GM12878 (cell line): ENCODE results near the gene SLC22A6. TPM values are rescaled to one million over a fixed set of nuclear protein-coding genes. Genes with fewer than 3 reads are reported as not detected.
"Not testable (repeated sequence)": the region's sequence is repeated elsewhere in the genome, so short reads cannot be mapped to it uniquely, and the experiment has no call there.

Experiments used
- ATAC-seq: fragments of 200-7000 bp; cut with Tn5 transposase; 3 replicates; pipeline ENCODE4 v1.9.1; 2020; ENCODE audit warnings: mild to moderate bottlenecking, moderate library complexity
- BruUV-seq: library from RNA; stranded (reverse); fragments of 400-500 nt; replicated peaks from 2 replicates; lab custom pipeline; 2021; lab: Mats Ljungman, UMichigan
- CTCF ChIA-PET: fragments of 300-600 bp; sonication (Branson Sonifier 250); formaldehyde crosslinking; extraction: SDS; loops from one replicate; lab custom pipeline; 2021; ENCODE audit warnings: inconsistent platforms; lab: Yijun Ruan, JAX
- POLR2A ChIA-PET: fragments of 350-600 bp; formaldehyde crosslinking; extraction: SDS; loops from one replicate; lab custom pipeline; 2021; ENCODE audit warnings: inconsistent platforms; lab: Charles Lee
- RAD21 ChIA-PET: fragments of 300-600 bp; sonication (Branson Sonifier 250); formaldehyde crosslinking; loops from one replicate; lab custom pipeline; 2023; ENCODE audit warnings: antibody characterized with exemption; ENCODE audit not compliant: unreplicated experiment; lab: Charles Lee
- SMC1A ChIA-PET: fragments of 300-600 bp; sonication (Branson Sonifier 250); formaldehyde crosslinking; loops from one replicate; lab custom pipeline; 2023; ENCODE audit not compliant: unreplicated experiment, uncharacterized antibody; lab: Charles Lee
- DNase-seq: peaks from one replicate; pipeline ENCODE4 v3.0.0-alpha.2; 2011; ENCODE audit warnings: low read depth, low spot score
- FAIRE-seq: peaks from 3 replicates; lab custom pipeline; 2011; peaks lifted over from hg19 to GRCh38; lab: Jason Lieb, UNC
- H2AFZ ChIP-seq: 2 replicates; pipeline ENCODE4 v1.6.0; 2011; ENCODE audit warnings: low read depth, low read length, control low read depth; ENCODE audit not compliant: control insufficient read depth
- H3K27ac ChIP-seq: 2 replicates; pipeline ENCODE4 v1.5.1; 2011; ENCODE audit warnings: control low read depth; ENCODE audit not compliant: control insufficient read depth, insufficient read depth
- H3K27me3 ChIP-seq, 2 experiments: replicated peaks in 1 of 2; 2 replicates each; pipeline versions ENCODE4 v1.6.0 to v1.6.1; 2011; ENCODE audit warnings: low read length in 1 of 2; ENCODE audit not compliant: control insufficient read depth in 2 of 2, insufficient read depth in 2 of 2
- H3K36me3 ChIP-seq, 2 experiments: 2 replicates each; pipeline ENCODE4 v1.5.1; 2011; ENCODE audit warnings: low read length in 1 of 2; ENCODE audit not compliant: control insufficient read depth in 2 of 2, insufficient read depth in 2 of 2
- H3K4me1 ChIP-seq: 2 replicates; pipeline ENCODE4 v1.6.1; 2011; ENCODE audit warnings: mild to moderate bottlenecking, low read length, moderate library complexity, mixed read lengths; ENCODE audit not compliant: control insufficient read depth, insufficient read depth
- H3K4me2 ChIP-seq: 2 replicates; pipeline ENCODE4 v1.6.0; 2011; ENCODE audit warnings: control low read depth; ENCODE audit not compliant: control insufficient read depth, insufficient read depth
- H3K4me3 ChIP-seq: fragments of 200-600 bp; sonication (generic); 2 replicates; pipeline ENCODE4 v1.5.1; 2016
- H3K79me2 ChIP-seq: 2 replicates; pipeline ENCODE4 v1.6.0; 2011; ENCODE audit warnings: low read length; ENCODE audit not compliant: control insufficient read depth, insufficient read depth
- H3K9ac ChIP-seq: 2 replicates; pipeline ENCODE4 v1.8.0; 2011; ENCODE audit warnings: low read length, control low read depth, mixed read lengths; ENCODE audit not compliant: control insufficient read depth, insufficient read depth
- H3K9me3 ChIP-seq: replicated peaks from 3 replicates; pipeline ENCODE4 v1.5.1; 2011; ENCODE audit warnings: mild to moderate bottlenecking, low read length; ENCODE audit not compliant: control insufficient read depth, insufficient read depth
- H4K20me1 ChIP-seq: 2 replicates; pipeline ENCODE4 v1.6.0; 2011; ENCODE audit not compliant: control insufficient read depth, insufficient read depth
- SP1 ChIP-seq: IDR thresholded peaks from one replicate; pipeline ENCODE4 v1.6.1; 2011; ENCODE audit warnings: low read depth, low read length
- WGBS: methylation state at CpG from one replicate; pipeline ENCODE4 v1.1.6; 2016; ENCODE audit warnings: low lambda C conversion rate; ENCODE audit not compliant: insufficient replicate concordance, insufficient coverage; ENCODE audit errors: missing lambda C conversion rate; 5-methylcytosine and 5-hydroxymethylcytosine counted together
- in situ Hi-C: fragments of 300-500 bp; cut with MboI; formaldehyde crosslinking; loops from 9 replicates; pipeline ENCODE4 v1.14.3; 2018; ENCODE audit warnings: mixed read lengths
- intact Hi-C: fragments of 100-400 bp; cut with micrococcal nuclease; formaldehyde crosslinking; loops from one replicate; pipeline ENCODE4 v1.14.2; 2022; ENCODE audit not compliant: unreplicated experiment
- polyA plus RNA-seq, 11 experiments: library from polyadenylated mRNA; depleted of rRNA in 4 of 11; unstranded in 6 of 11; stranded (reverse) in 5 of 11; fragments of >200 nt; fragmentation: Nextera tagmentation in 4 of 11; fragmentation: Illumina TruSeq in 1 of 11; extraction: Ambion mirVana in 4 of 11; extraction: Trizol in 1 of 11; gene quantifications; 1 replicate in 1 of 11; 2 replicates in 10 of 11; pipeline versions ENCODE4 v1.2.1 to v1.2.3, GENCODE V29; 2011 to 2016; ENCODE audit warnings: inconsistent platforms in 2 of 11, missing spikeins in 2 of 11, low read depth in 1 of 11
- total RNA-seq, 4 experiments: library from RNA; depleted of rRNA in 3 of 4; stranded (reverse); fragments of >200 nt in 3 of 4; fragmentation: Illumina TruSeq in 1 of 4; extraction: Trizol in 1 of 4; gene quantifications; 2 replicates each; pipeline versions ENCODE4 v1.2.1 to v1.2.3, GENCODE V29; 2013 to 2021
- TF ChIP-seq, protein P1 (sequence below): fragments of 450-650 bp; IDR thresholded peaks from 2 replicates; pipeline ENCODE4 v1.6.1; 2017; ENCODE audit warnings: mild to moderate bottlenecking, moderate library complexity

The SLC22A6 gene
- total and polyA plus RNA-seq, 10 of the 15 experiments (the other 5 are each of a cell fraction or from before 2014, with no cell fraction given) = not detected

DNA sequence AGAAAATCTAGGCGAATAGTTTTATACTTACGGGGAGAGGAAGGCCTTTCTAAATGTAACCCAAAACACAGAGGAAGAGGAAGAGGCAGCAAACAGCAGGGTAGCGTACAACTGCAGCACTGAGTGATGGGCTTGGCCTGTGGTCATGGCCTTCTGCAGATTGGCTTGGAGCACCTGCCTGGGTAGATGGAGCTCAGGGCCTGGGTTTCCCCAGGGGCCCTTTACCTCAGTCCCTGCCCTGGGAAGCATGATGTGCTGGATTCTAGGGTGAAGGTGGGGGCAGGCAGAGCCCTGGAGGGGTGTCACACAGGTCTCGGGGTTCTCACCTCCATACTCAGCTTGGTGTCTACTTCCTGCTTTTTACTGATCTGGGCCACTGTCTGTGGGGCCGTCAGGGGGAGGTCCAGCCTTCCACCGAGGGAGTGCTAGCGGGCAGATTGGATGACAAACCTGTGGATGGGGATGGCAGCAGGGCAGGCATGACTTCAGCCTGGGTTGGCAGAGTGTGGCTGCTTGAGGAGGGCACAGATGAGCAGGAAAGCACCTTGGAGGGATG lies 35.9 kb downstream of the SLC22A6 start (continued):
- TF ChIP-seq, protein P1, sequence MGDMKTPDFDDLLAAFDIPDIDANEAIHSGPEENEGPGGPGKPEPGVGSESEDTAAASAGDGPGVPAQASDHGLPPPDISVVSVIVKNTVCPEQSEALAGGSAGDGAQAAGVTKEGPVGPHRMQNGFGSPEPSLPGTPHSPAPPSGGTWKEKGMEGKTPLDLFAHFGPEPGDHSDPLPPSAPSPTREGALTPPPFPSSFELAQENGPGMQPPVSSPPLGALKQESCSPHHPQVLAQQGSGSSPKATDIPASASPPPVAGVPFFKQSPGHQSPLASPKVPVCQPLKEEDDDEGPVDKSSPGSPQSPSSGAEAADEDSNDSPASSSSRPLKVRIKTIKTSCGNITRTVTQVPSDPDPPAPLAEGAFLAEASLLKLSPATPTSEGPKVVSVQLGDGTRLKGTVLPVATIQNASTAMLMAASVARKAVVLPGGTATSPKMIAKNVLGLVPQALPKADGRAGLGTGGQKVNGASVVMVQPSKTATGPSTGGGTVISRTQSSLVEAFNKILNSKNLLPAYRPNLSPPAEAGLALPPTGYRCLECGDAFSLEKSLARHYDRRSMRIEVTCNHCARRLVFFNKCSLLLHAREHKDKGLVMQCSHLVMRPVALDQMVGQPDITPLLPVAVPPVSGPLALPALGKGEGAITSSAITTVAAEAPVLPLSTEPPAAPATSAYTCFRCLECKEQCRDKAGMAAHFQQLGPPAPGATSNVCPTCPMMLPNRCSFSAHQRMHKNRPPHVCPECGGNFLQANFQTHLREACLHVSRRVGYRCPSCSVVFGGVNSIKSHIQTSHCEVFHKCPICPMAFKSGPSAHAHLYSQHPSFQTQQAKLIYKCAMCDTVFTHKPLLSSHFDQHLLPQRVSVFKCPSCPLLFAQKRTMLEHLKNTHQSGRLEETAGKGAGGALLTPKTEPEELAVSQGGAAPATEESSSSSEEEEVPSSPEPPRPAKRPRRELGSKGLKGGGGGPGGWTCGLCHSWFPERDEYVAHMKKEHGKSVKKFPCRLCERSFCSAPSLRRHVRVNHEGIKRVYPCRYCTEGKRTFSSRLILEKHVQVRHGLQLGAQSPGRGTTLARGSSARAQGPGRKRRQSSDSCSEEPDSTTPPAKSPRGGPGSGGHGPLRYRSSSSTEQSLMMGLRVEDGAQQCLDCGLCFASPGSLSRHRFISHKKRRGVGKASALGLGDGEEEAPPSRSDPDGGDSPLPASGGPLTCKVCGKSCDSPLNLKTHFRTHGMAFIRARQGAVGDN = no peak
- no peak for TF ChIP-seq SP1

DNA sequence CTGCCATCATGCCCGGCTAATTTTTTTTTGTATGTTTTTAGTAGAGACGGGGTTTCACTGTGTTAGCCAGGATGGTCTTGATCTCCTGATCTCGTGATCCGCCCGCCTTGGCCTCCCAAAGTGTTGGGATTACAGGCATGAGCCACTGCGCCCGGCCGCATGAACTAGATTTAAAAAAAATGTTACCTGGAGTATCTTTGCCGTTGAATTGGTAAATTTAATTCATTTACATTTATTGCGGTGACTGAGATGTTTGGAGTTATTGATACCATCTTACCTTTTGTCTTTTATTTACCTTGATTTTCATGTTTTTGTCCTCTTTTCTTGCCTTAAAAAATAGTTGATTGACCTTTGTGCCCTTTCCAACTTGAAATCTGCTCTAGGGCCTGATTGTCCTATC lies 39.2 kb downstream of the SLC22A6 start:
- RAD21 ChIA-PET, H2AFZ ChIP-seq, SMC1A ChIA-PET, H3K9ac ChIP-seq, H3K4me1 ChIP-seq, POLR2A ChIA-PET, DNase-seq, H3K4me2 ChIP-seq, in situ Hi-C loops, H3K36me3 ChIP-seq, H3K79me2 ChIP-seq, H4K20me1 ChIP-seq, H3K27me3 ChIP-seq, BruUV-seq, intact Hi-C loops, H3K9me3 ChIP-seq, CTCF ChIA-PET, FAIRE-seq, H3K4me3 ChIP-seq, ATAC-seq, H3K27ac ChIP-seq: not testable (repeated sequence)
- 50% methylated on average over 10 of the region's 10 CpGs for WGBS

DNA sequence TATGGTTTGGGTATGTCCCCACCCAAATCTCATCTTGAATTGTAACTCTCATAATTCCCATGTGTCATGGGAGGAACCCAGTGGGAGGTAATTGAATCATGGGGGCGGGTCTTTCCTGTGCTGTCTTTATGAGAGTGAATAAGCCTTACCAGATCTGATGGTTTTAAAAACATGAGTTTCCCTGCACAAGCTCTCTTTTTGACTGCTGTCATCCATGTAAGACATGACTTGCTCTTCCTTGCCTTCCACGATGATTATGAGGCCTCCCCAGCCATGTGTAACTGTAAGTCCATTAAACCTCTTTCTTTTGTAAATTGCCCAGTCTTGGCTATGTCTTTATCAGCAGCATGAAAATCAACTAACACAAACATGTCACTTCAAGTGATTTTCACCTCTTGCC lies 47.2 kb downstream of the SLC22A6 start:
- WGBS = 13% methylated on average over 2 of the region's 2 CpGs
- H3K79me2 ChIP-seq, H3K27ac ChIP-seq, H2AFZ ChIP-seq, intact Hi-C loops, H3K36me3 ChIP-seq, DNase-seq, BruUV-seq, H4K20me1 ChIP-seq, H3K4me1 ChIP-seq, FAIRE-seq, ATAC-seq, in situ Hi-C loops, POLR2A ChIA-PET, H3K9me3 ChIP-seq, H3K27me3 ChIP-seq, H3K9ac ChIP-seq, SMC1A ChIA-PET, H3K4me2 ChIP-seq, H3K4me3 ChIP-seq, RAD21 ChIA-PET: not testable (repeated sequence)
- CTCF ChIA-PET = interaction anchor here (2.4 kb wide), 1 partner anchor 32 kb away, joined by 9 read pairs; no protein-coding TSS in a partner anchor
